Activated naive CD4-positive, alpha-beta T cell treated with anti-CD3 and anti-CD28 coated beads for 36 hours (primary cell): Measurements from ENCODE around the gene WNK2. TPM values are rescaled to one million over a fixed set of nuclear protein-coding genes. Genes with fewer than 3 reads are reported as not detected.
A peak's percentile ranks its signal among the peaks of the same experiment; 100 is the strongest.

ENCODE experiments used
- CTCF ChIA-PET: fragments of 350-600 bp; sonication (Branson Sonifier 250); formaldehyde crosslinking; loops from one replicate; lab custom pipeline; 2021; ENCODE audit warnings: antibody characterized with exemption; lab: Charles Lee
- DNase-seq: peaks from one replicate; pipeline ENCODE4 v3.0.0-alpha.2; 2020
- H3K27ac Mint-ChIP-seq: one replicate; pipeline ENCODE4 v1.8.0; 2021; ENCODE audit warnings: mild to moderate bottlenecking, mixed read lengths
- H3K27me3 Mint-ChIP-seq: one replicate; pipeline ENCODE4 v1.8.0; 2021; ENCODE audit warnings: low read depth, mixed read lengths
- H3K36me3 Mint-ChIP-seq: one replicate; pipeline ENCODE4 v1.8.0; 2021; ENCODE audit warnings: low read depth, mixed read lengths
- H3K4me1 Mint-ChIP-seq: one replicate; pipeline ENCODE4 v1.8.0; 2021; ENCODE audit warnings: low read depth, mixed read lengths
- H3K4me3 Mint-ChIP-seq: one replicate; pipeline ENCODE4 v1.8.0; 2021; ENCODE audit warnings: mild to moderate bottlenecking, moderate library complexity, mixed read lengths
- H3K9me3 Mint-ChIP-seq: one replicate; pipeline ENCODE4 v1.8.0; 2021; ENCODE audit warnings: mixed read lengths
- intact Hi-C: fragments of 100-400 bp; cut with micrococcal nuclease; formaldehyde crosslinking; loops from one replicate; pipeline ENCODE4 v1.15.1; 2023
- total RNA-seq, 2 experiments: library from RNA; stranded (reverse); gene quantifications; one replicate each; pipeline ENCODE4 v1.2.3, GENCODE V29; 2021

Gene WNK2
- total RNA-seq, 2 experiments from 2014 or later, result 5.2 to 5.8 TPM

- no peak overlapping the region for H3K4me3 Mint-ChIP-seq
- H3K36me3 Mint-ChIP-seq, result no peaks in the 10 kb centered on the region
- peaks cover 9% of the 10 kb centered on the region for H3K4me1 Mint-ChIP-seq
- no peaks in the 10 kb centered on the region for H3K9me3 Mint-ChIP-seq
- intact Hi-C loops, result no loop called here
- DNase-seq, result no peak
- CTCF ChIA-PET, result no interaction called here
- no peak overlapping the region for H3K27ac Mint-ChIP-seq
- H3K27me3 Mint-ChIP-seq, result peaks cover 18% of the 10 kb centered on the region
Measured at GRCh38 chr9:93181672-93182435, 2.1 kb upstream of the WNK2 start.

GRCh38 chr9:93182572-93182971 lies 1.4 kb upstream of the WNK2 start:
- H3K27me3 Mint-ChIP-seq, result peaks cover 18% of the 10 kb centered on the region
- peaks cover 9% of the 10 kb centered on the region for H3K4me1 Mint-ChIP-seq
- no peak overlapping the region for H3K27ac Mint-ChIP-seq
- no peaks in the 10 kb centered on the region for H3K9me3 Mint-ChIP-seq
- intact Hi-C loops, result no loop called here
- CTCF ChIA-PET, result interaction anchor here (0.9 kb wide), 1 partner anchor 71 kb away, joined by 3 read pairs; no protein-coding TSS in a partner anchor
- H3K36me3 Mint-ChIP-seq, result no peaks in the 10 kb centered on the region
- DNase-seq, result no peak
- peak overlapping the region; percentile 66 for H3K4me3 Mint-ChIP-seq

- Mint-ChIP-seq H3K4me3 (peak overlapping the region; percentile 66), H3K9me3 (no peaks in the 10 kb centered on the region), H3K27ac (no peak overlapping the region), H3K27me3 (peaks cover 18% of the 10 kb centered on the region), H3K36me3 (no peaks in the 10 kb centered on the region), H3K4me1 (peaks cover 9% of the 10 kb centered on the region)
- intact Hi-C loops, result no loop called here
- no peak for DNase-seq
- CTCF ChIA-PET, result interaction anchor here (0.9 kb wide), 1 partner anchor 72 kb away, joined by 3 read pairs; no protein-coding TSS in a partner anchor
Measured at GRCh38 chr9:93183131-93183662, 742 bp upstream of the WNK2 start.

GRCh38 chr9:93184432-93185265 lies 710 bp downstream of the WNK2 start:
- Mint-ChIP-seq H3K36me3 (no peaks in the 10 kb centered on the region), H3K9me3 (no peaks in the 10 kb centered on the region), H3K27ac (no peak overlapping the region), H3K4me3 (peak overlapping the region; percentile 71), H3K4me1 (peaks cover 9% of the 10 kb centered on the region), H3K27me3 (peaks cover 18% of the 10 kb centered on the region)
- DNase-seq, result peak; percentile 18
- intact Hi-C loops, result no loop called here
- CTCF ChIA-PET, result no interaction called here

GRCh38 chr9:93185266-93186214 lies 1.6 kb downstream of the WNK2 start:
- Mint-ChIP-seq H3K36me3 (no peaks in the 10 kb centered on the region), H3K4me1 (peaks cover 9% of the 10 kb centered on the region), H3K9me3 (no peaks in the 10 kb centered on the region), H3K4me3 (peak overlapping the region; percentile 47), H3K27ac (no peak overlapping the region), H3K27me3 (peaks cover 14% of the 10 kb centered on the region)
- no peak for DNase-seq
- CTCF ChIA-PET, result interaction anchor here (1.7 kb wide), 1 partner anchor 117 kb away, joined by 4 read pairs; no protein-coding TSS in a partner anchor
- intact Hi-C loops, result no loop called here

GRCh38 chr9:93186215-93186945 lies 2.4 kb downstream of the WNK2 start:
- no peak overlapping the region for H3K4me3 Mint-ChIP-seq
- CTCF ChIA-PET, result interaction anchor here (0.5 to 1.7 kb wide), 2 partner anchors 116 to 197 kb away, joined by 3 to 4 read pairs; no protein-coding TSS in a partner anchor

GRCh38 chr9:93187047-93187446 lies 3.1 kb downstream of the WNK2 start:
- CTCF ChIA-PET, result interaction anchor here (0.5 to 1.7 kb wide), 2 partner anchors 116 to 198 kb away, joined by 3 to 4 read pairs; no protein-coding TSS in a partner anchor
- Mint-ChIP-seq H3K9me3 (no peaks in the 10 kb centered on the region), H3K27me3 (peaks cover 11% of the 10 kb centered on the region), H3K4me3 (no peak overlapping the region), H3K27ac (no peak overlapping the region), H3K36me3 (no peaks in the 10 kb centered on the region), H3K4me1 (peaks cover 9% of the 10 kb centered on the region)
- intact Hi-C loops, result no loop called here
- DNase-seq, result no peak

More at GRCh38 chr9:93186215-93186945, 2.4 kb downstream of the WNK2 start:
- H3K4me1 Mint-ChIP-seq, result peaks cover 9% of the 10 kb centered on the region
- no peaks in the 10 kb centered on the region for H3K36me3 Mint-ChIP-seq
- no peak for DNase-seq
- no peak overlapping the region for H3K27ac Mint-ChIP-seq
- no peaks in the 10 kb centered on the region for H3K9me3 Mint-ChIP-seq
- intact Hi-C loops, result no loop called here
- peaks cover 11% of the 10 kb centered on the region for H3K27me3 Mint-ChIP-seq

- Mint-ChIP-seq H3K4me1 (peaks cover 9% of the 10 kb centered on the region), H3K4me3 (no peak overlapping the region), H3K9me3 (no peaks in the 10 kb centered on the region), H3K27me3 (peaks cover 11% of the 10 kb centered on the region), H3K36me3 (no peaks in the 10 kb centered on the region), H3K27ac (no peak overlapping the region)
- intact Hi-C loops, result no loop called here
- no peak for DNase-seq
- CTCF ChIA-PET, result no interaction called here
Measured at GRCh38 chr9:93187574-93187973, 3.6 kb downstream of the WNK2 start.

- CTCF ChIA-PET, result interaction anchor here (0.6 kb wide), 1 partner anchor 11 kb away, joined by 3 read pairs; no protein-coding TSS in a partner anchor
- no peak overlapping the region for H3K4me3 Mint-ChIP-seq
- no peaks in the 10 kb centered on the region for H3K9me3 Mint-ChIP-seq
- no peak for DNase-seq
- intact Hi-C loops, result no loop called here
- peaks cover 6% of the 10 kb centered on the region for H3K27me3 Mint-ChIP-seq
- no peak overlapping the region for H3K27ac Mint-ChIP-seq
- peaks cover under 1% of the 10 kb centered on the region for H3K4me1 Mint-ChIP-seq
- H3K36me3 Mint-ChIP-seq, result no peaks in the 10 kb centered on the region
Measured at GRCh38 chr9:93188426-93189368, 4.8 kb downstream of the WNK2 start.

- H3K4me1 Mint-ChIP-seq, result no peaks in the 10 kb centered on the region
Measured at GRCh38 chr9:93189369-93190132, 5.6 kb downstream of the WNK2 start.

More at GRCh38 chr9:93189369-93190132, 5.6 kb downstream of the WNK2 start:
- DNase-seq, result no peak
- H3K36me3 Mint-ChIP-seq, result no peaks in the 10 kb centered on the region
- no peak overlapping the region for H3K4me3 Mint-ChIP-seq
- H3K27me3 Mint-ChIP-seq, result peaks cover 6% of the 10 kb centered on the region
- intact Hi-C loops, result no loop called here
- CTCF ChIA-PET, result interaction anchor here (0.7 kb wide), 1 partner anchor 9 kb away, joined by 3 read pairs; no protein-coding TSS in a partner anchor
- no peak overlapping the region for H3K27ac Mint-ChIP-seq
- H3K9me3 Mint-ChIP-seq, result no peaks in the 10 kb centered on the region
